ENCODE measurements around the gene PTOV1. TPM values are rescaled to one million over a fixed set of nuclear protein-coding genes. Genes with fewer than 3 reads are reported as not detected.
A peak's percentile ranks its signal among the peaks of the same experiment; 100 is the strongest.

PTOV1 gene
- total and polyA plus RNA-seq, 2 donors (not counting 1 experiment from before 2014, with no cell fraction given): 144 to 230 TPM

DNA sequence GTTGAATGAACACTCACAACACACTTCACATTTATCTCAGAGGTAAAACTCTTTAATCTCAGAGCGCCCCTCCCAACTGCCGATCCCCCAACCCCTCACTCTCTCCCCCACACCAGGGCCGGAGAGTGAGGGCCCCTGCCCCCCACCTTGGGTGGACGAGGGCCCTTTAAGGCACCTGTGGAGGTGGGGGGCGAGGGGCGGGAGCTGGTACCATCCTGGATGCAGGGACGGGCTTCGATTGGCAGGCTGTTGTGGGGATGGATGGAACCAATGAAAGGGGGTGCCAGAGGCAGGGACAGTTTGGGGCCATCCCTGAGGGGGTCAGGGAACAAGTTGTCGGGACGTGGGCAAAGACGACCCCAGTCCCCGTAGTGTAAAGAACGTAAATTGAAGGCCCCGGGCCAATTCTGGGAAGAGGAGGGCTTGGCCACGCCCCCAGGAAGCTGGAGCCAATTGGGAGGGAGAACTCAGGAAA lies 18.1 kb downstream of the PTOV1 start:
- H3K9me3 Mint-ChIP-seq (ENCODE audit: insufficient read depth): no peaks in the 10 kb centered on the region
- Histone ChIP-seq H3K9me3 (ENCODE audit: control extremely low read depth in 1 of 3, control insufficient read depth in 2 of 3, insufficient read depth in 1 of 3, low read length in 2 of 3) (peaks cover 0 to 20% (median 0%) of the 10 kb centered on the region in 3 donors), H3K4me1 (ENCODE audit: control insufficient read depth in 2 of 2, insufficient read depth in 2 of 2, low read length in 2 of 2) (peaks cover 30 to 50% of the 10 kb centered on the region in 2 donors), H3K4me2 (replicated peaks; ENCODE audit: low read depth, low read length, poor library complexity, severe bottlenecking) (peak overlapping the region; percentile 82), H3K36me3 (replicated peaks in 1 of 2; ENCODE audit: control extremely low read depth in 1 of 2, control insufficient read depth in 1 of 2, extremely low read depth in 1 of 2, insufficient read depth in 2 of 2, low read length in 1 of 2) (peaks cover 0 to 12% of the 10 kb centered on the region in 2 experiments), H3K27me3 (replicated peaks in 1 of 4; ENCODE audit: control extremely low read depth in 1 of 4, control insufficient read depth in 3 of 4, insufficient read depth in 4 of 4, low read length in 3 of 4) (no peaks in the 10 kb centered on the region), H3K9ac (ENCODE audit: low read length) (peak overlapping the region; percentile 68), H3K4me3 (ENCODE audit: control extremely low read depth in 1 of 5, extremely low read depth in 1 of 5, insufficient read depth in 1 of 5, low read depth in 2 of 5, low read length in 4 of 5) (peak overlapping the region; percentile 35 to 74 (median 69)), H4K20me1 (ENCODE audit: control insufficient read depth, insufficient read depth, low read length, poor library complexity, severe bottlenecking) (peaks cover 22% of the 10 kb centered on the region), H3K27ac (ENCODE audit: low read length in 2 of 2) (peak overlapping the region; percentile 97 to 98), H2AFZ (ENCODE audit: insufficient read depth, low read depth, low read length, poor library complexity, severe bottlenecking) (peak overlapping the region; percentile 61), H3K79me2 (ENCODE audit: control insufficient read depth, insufficient read depth, low read length) (peaks cover 33% of the 10 kb centered on the region)
- no peak overlapping the region for H3K4me3 Mint-ChIP-seq
- DNase-seq: no peak
- ATAC-seq (ENCODE audit: low read depth): peak; percentile 4
- ChIA-PET POLR2A (interaction anchor here (0.6 to 5.0 kb wide), 16 partner anchors 8 to 670 kb away, joined by 3 to 40 read pairs (median 5); partner anchors contain the start of genes AKT1S1, AP2A1, ATF5 and FUZ), CTCF (interaction anchor here (0.6 to 1.6 kb wide), 6 partner anchors 18 to 1505 kb away, joined by 3 to 7 read pairs (median 4); partner anchors contain the start of genes FUZ, PTOV1, SYNGR4 and TMEM143)
- peaks cover 46% of the 10 kb centered on the region for H3K4me1 Mint-ChIP-seq
- TF ChIP-seq, protein P1, sequence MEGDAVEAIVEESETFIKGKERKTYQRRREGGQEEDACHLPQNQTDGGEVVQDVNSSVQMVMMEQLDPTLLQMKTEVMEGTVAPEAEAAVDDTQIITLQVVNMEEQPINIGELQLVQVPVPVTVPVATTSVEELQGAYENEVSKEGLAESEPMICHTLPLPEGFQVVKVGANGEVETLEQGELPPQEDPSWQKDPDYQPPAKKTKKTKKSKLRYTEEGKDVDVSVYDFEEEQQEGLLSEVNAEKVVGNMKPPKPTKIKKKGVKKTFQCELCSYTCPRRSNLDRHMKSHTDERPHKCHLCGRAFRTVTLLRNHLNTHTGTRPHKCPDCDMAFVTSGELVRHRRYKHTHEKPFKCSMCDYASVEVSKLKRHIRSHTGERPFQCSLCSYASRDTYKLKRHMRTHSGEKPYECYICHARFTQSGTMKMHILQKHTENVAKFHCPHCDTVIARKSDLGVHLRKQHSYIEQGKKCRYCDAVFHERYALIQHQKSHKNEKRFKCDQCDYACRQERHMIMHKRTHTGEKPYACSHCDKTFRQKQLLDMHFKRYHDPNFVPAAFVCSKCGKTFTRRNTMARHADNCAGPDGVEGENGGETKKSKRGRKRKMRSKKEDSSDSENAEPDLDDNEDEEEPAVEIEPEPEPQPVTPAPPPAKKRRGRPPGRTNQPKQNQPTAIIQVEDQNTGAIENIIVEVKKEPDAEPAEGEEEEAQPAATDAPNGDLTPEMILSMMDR (IDR thresholded peaks at IDR 0.05): no peak
- TF ChIP-seq EZH2 (IDR thresholded peaks at IDR 0.05; ENCODE audit: borderline replicate concordance, insufficient read depth, low read depth, low read length, poor library complexity, severe bottlenecking): no peak
- intact Hi-C loops (cut with micrococcal nuclease): loop anchor here (1.0 to 2.0 kb wide), 4 partner anchors 8 to 372 kb away; partner anchors contain the start of genes AKT1S1, MED25, RPS11 and TBC1D17
- H3K27ac Mint-ChIP-seq: no peak overlapping the region
- H3K27me3 Mint-ChIP-seq: no peaks in the 10 kb centered on the region
- WGBS (ENCODE audit: insufficient coverage): 1% methylated on average over 10 of the region's 15 CpGs
